Caco-2 (cell line): Measurements from ENCODE around the gene RCC2. TPM values are rescaled to one million over a fixed set of nuclear protein-coding genes. Genes with fewer than 3 reads are reported as not detected.

Experiments
- BruUV-seq: library from RNA; stranded (reverse); fragments of 400-500 nt; replicated peaks from 2 replicates; lab custom pipeline; 2021; lab: Mats Ljungman, UMichigan
- CTCF ChIA-PET: fragments of 300-600 bp; sonication (Branson Sonifier 250); formaldehyde crosslinking; loops from one replicate; lab custom pipeline; 2022; ENCODE audit warnings: antibody characterized with exemption; lab: Charles Lee
- POLR2A ChIA-PET: fragments of 300-600 bp; sonication (Branson Sonifier 250); formaldehyde crosslinking; loops from one replicate; lab custom pipeline; 2022; ENCODE audit warnings: antibody characterized with exemption; lab: Charles Lee
- DNase-seq, 2 experiments: peaks; one replicate each; pipeline versions ENCODE4 v3.0.0 to v3.0.0-alpha.2; 2020 to 2022
- H3K27me3 ChIP-seq: replicated peaks from 2 replicates; pipeline ENCODE4 v1.6.0; 2011; ENCODE audit warnings: low read length; ENCODE audit not compliant: control insufficient read depth, insufficient read depth
- H3K36me3 ChIP-seq: 2 replicates; pipeline ENCODE4 v1.5.1; 2011; ENCODE audit warnings: low read length; ENCODE audit not compliant: control insufficient read depth, insufficient read depth
- H3K4me1 ChIP-seq: fragments of 250-450 bp; sonication (Bioruptor Pico); 2 replicates; pipeline ENCODE4 v1.5.1; 2020; ENCODE audit warnings: mild to moderate bottlenecking
- H3K4me3 ChIP-seq: 2 replicates; pipeline ENCODE4 v1.5.1; 2011; ENCODE audit warnings: low read depth, mild to moderate bottlenecking, control low read depth, low read length
- H3K9me3 ChIP-seq: fragments of 250-450 bp; sonication (Bioruptor Pico); 2 replicates; pipeline ENCODE4 v1.5.1; 2020; ENCODE audit warnings: mild to moderate bottlenecking, moderate library complexity
- H3K27ac Mint-ChIP-seq: one replicate; pipeline ENCODE4 v1.8.0; 2022; ENCODE audit warnings: mixed read lengths; ENCODE audit not compliant: unreplicated experiment
- H3K27me3 Mint-ChIP-seq: one replicate; pipeline ENCODE4 v1.8.0; 2022; ENCODE audit warnings: mixed read lengths; ENCODE audit not compliant: insufficient read depth, unreplicated experiment
- H3K36me3 Mint-ChIP-seq: one replicate; pipeline ENCODE4 v1.8.0; 2022; ENCODE audit warnings: mild to moderate bottlenecking, mixed read lengths; ENCODE audit not compliant: insufficient read depth, unreplicated experiment
- H3K4me1 Mint-ChIP-seq: one replicate; pipeline ENCODE4 v1.8.0; 2022; ENCODE audit warnings: low read depth, mixed read lengths; ENCODE audit not compliant: unreplicated experiment
- H3K4me3 Mint-ChIP-seq: one replicate; pipeline ENCODE4 v1.8.0; 2022; ENCODE audit warnings: mild to moderate bottlenecking, moderate library complexity, mixed read lengths; ENCODE audit not compliant: unreplicated experiment
- H3K9me3 Mint-ChIP-seq: one replicate; pipeline ENCODE4 v1.8.0; 2022; ENCODE audit warnings: mixed read lengths; ENCODE audit not compliant: unreplicated experiment
- intact Hi-C: fragments of 100-400 bp; cut with micrococcal nuclease; formaldehyde crosslinking; loops from one replicate; pipeline ENCODE4 v1.10.0; 2022; ENCODE audit not compliant: unreplicated experiment
- total RNA-seq: library from RNA; stranded (reverse); gene quantifications from 2 replicates; pipeline ENCODE4 v1.2.3, GENCODE V29; 2022
- TF ChIP-seq, protein P1 (sequence below), 2 experiments: fragments of 200-600 bp in 1 of 2; IDR thresholded peaks; 1 replicate in 1 of 2; 2 replicates in 1 of 2; pipeline versions ENCODE4 v1.5.1 to v1.8.0; 2011 to 2022; ENCODE audit warnings: antibody characterized with exemption in 1 of 2, control low read depth in 1 of 2, inconsistent platforms in 1 of 2, low read depth in 1 of 2, low read length in 1 of 2, mild to moderate bottlenecking in 1 of 2, moderate library complexity in 1 of 2; ENCODE audit not compliant: insufficient read depth in 1 of 2, severe bottlenecking in 1 of 2, unreplicated experiment in 1 of 2

The RCC2 gene
- total RNA-seq, 1 experiment from 2014 or later, result 103 TPM

GRCh38 chr1:17363351-17363750 is 76.1 kb downstream of the RCC2 start:
- ChIA-PET CTCF (no interaction called here), POLR2A (no interaction called here)
- intact Hi-C loops, result no loop called here
- Mint-ChIP-seq H3K4me1 (no peaks in the 10 kb centered on the region), H3K4me3 (no peak overlapping the region), H3K36me3 (no peaks in the 10 kb centered on the region), H3K27me3 (peaks cover 8% of the 10 kb centered on the region), H3K27ac (no peak overlapping the region), H3K9me3 (no peaks in the 10 kb centered on the region)
- DNase-seq, result no peak
- TF ChIP-seq, protein P1, sequence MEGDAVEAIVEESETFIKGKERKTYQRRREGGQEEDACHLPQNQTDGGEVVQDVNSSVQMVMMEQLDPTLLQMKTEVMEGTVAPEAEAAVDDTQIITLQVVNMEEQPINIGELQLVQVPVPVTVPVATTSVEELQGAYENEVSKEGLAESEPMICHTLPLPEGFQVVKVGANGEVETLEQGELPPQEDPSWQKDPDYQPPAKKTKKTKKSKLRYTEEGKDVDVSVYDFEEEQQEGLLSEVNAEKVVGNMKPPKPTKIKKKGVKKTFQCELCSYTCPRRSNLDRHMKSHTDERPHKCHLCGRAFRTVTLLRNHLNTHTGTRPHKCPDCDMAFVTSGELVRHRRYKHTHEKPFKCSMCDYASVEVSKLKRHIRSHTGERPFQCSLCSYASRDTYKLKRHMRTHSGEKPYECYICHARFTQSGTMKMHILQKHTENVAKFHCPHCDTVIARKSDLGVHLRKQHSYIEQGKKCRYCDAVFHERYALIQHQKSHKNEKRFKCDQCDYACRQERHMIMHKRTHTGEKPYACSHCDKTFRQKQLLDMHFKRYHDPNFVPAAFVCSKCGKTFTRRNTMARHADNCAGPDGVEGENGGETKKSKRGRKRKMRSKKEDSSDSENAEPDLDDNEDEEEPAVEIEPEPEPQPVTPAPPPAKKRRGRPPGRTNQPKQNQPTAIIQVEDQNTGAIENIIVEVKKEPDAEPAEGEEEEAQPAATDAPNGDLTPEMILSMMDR (IDR thresholded peaks at IDR 0.05; ENCODE audit: insufficient read depth in 1 of 2, low read depth in 1 of 2, low read length in 1 of 2, severe bottlenecking in 1 of 2, unreplicated experiment in 1 of 2), result no peak
- Histone ChIP-seq H3K36me3 (no peaks in the 10 kb centered on the region), H3K4me3 (no peak overlapping the region), H3K9me3 (no peaks in the 10 kb centered on the region), H3K4me1 (no peaks in the 10 kb centered on the region), H3K27me3 (no peaks in the 10 kb centered on the region)
- BruUV-seq, result no TSS peak

GRCh38 chr1:17361687-17362086 is 77.8 kb downstream of the RCC2 start:
- Mint-ChIP-seq H3K4me3 (no peak overlapping the region), H3K9me3 (no peaks in the 10 kb centered on the region), H3K4me1 (no peaks in the 10 kb centered on the region), H3K27ac (no peak overlapping the region), H3K27me3 (peaks cover 3% of the 10 kb centered on the region), H3K36me3 (no peaks in the 10 kb centered on the region)
- Histone ChIP-seq H3K4me1 (no peaks in the 10 kb centered on the region), H3K36me3 (no peaks in the 10 kb centered on the region), H3K9me3 (no peaks in the 10 kb centered on the region), H3K27me3 (no peaks in the 10 kb centered on the region), H3K4me3 (no peak overlapping the region)
- TF ChIP-seq, protein P1 (IDR thresholded peaks at IDR 0.05; ENCODE audit: insufficient read depth in 1 of 2, low read depth in 1 of 2, low read length in 1 of 2, severe bottlenecking in 1 of 2, unreplicated experiment in 1 of 2), result no peak
- DNase-seq, result no peak
- CTCF ChIA-PET, result no interaction called here
- POLR2A ChIA-PET, result no interaction called here
- BruUV-seq, result no TSS peak
- intact Hi-C loops, result no loop called here

GRCh38 chr1:17360272-17360956 is 79.1 kb downstream of the RCC2 start:
- TF ChIP-seq, protein P1 (IDR thresholded peaks at IDR 0.05; ENCODE audit: insufficient read depth in 1 of 2, low read depth in 1 of 2, low read length in 1 of 2, severe bottlenecking in 1 of 2, unreplicated experiment in 1 of 2), result no peak
- Mint-ChIP-seq H3K9me3 (no peaks in the 10 kb centered on the region), H3K27me3 (peaks cover 2% of the 10 kb centered on the region), H3K4me1 (no peaks in the 10 kb centered on the region), H3K4me3 (no peak overlapping the region), H3K36me3 (no peaks in the 10 kb centered on the region), H3K27ac (no peak overlapping the region)
- Histone ChIP-seq H3K27me3 (no peaks in the 10 kb centered on the region), H3K9me3 (no peaks in the 10 kb centered on the region), H3K4me1 (no peaks in the 10 kb centered on the region), H3K36me3 (no peaks in the 10 kb centered on the region), H3K4me3 (no peak overlapping the region)
- no TSS peak for BruUV-seq
- DNase-seq, result no peak
- ChIA-PET CTCF (no interaction called here), POLR2A (no interaction called here)
- intact Hi-C loops, result no loop called here
